HCT116 (cell line): Measurements from ENCODE around the gene SPRN. TPM values are rescaled to one million over a fixed set of nuclear protein-coding genes. Genes with fewer than 3 reads are reported as not detected.

Experiments
- ATAC-seq: fragments of 200-7000 bp; cut with Tn5 transposase; 2 replicates; pipeline ENCODE4 v1.9.1; 2020; ENCODE audit warnings: mild to moderate bottlenecking, moderate library complexity
- BruUV-seq: library from RNA; stranded (reverse); fragments of 400-500 nt; replicated peaks from 2 replicates; lab custom pipeline; 2021; lab: Mats Ljungman, UMichigan
- CTCF ChIA-PET: fragments of 300-600 bp; sonication (Branson Sonifier 250); formaldehyde crosslinking; loops from one replicate; lab custom pipeline; 2021; ENCODE audit warnings: antibody characterized with exemption; lab: Charles Lee
- POLR2A ChIA-PET: fragments of 300-600, 350-600 bp; sonication (Branson Sonifier 250); formaldehyde crosslinking; loops from one replicate; lab custom pipeline; 2021; ENCODE audit warnings: antibody characterized with exemption; lab: Charles Lee
- RAD21 ChIA-PET, 2 experiments: fragments of 300-600 bp; sonication (Branson Sonifier 250); formaldehyde crosslinking; loops; one replicate each; lab custom pipeline; 2023; ENCODE audit warnings: low total read pairs in 2 of 2; ENCODE audit not compliant: uncharacterized antibody in 2 of 2, unreplicated experiment in 2 of 2, low non-redundant PET in 1 of 2; lab: Charles Lee
- DNase-seq: peaks from one replicate; pipeline ENCODE4 v3.0.0-alpha.2; 2010; ENCODE audit warnings: low read depth, low spot score
- H2AFZ ChIP-seq: fragments of 200-600 bp; shearing (Covaris generic), sonication (generic); 2 replicates; pipeline ENCODE4 v1.6.1; 2017; ENCODE audit warnings: low read depth, mixed run types, mixed read lengths, antibody characterized with exemption, low read length; ENCODE audit not compliant: poor library complexity, severe bottlenecking
- H3K27ac ChIP-seq: 2 replicates; pipeline ENCODE4 v1.5.1; 2012; ENCODE audit warnings: low read depth, low read length
- H3K27me3 ChIP-seq: fragments of 200-600 bp; sonication (generic); 2 replicates; pipeline ENCODE4 v1.6.1; 2016; ENCODE audit warnings: mixed run types, low read length, mixed read lengths; ENCODE audit not compliant: insufficient read depth
- H3K36me3 ChIP-seq, 2 experiments: fragments of 200-500 bp in 1 of 2; fragments of 200-600 bp in 1 of 2; sonication (Bioruptor generic) in 1 of 2; sonication (generic) in 1 of 2; 2 replicates each; pipeline versions ENCODE4 v1.5.1 to v1.6.1; 2014 to 2016; ENCODE audit warnings: low read length in 2 of 2, inconsistent platforms in 1 of 2, mixed read lengths in 1 of 2, mixed run types in 1 of 2; ENCODE audit not compliant: insufficient read depth in 2 of 2, control insufficient read depth in 1 of 2
- H3K4me1 ChIP-seq, 2 experiments: fragments of 200-600 bp in 1 of 2; sonication (generic) in 1 of 2; 2 replicates each; pipeline versions ENCODE4 v1.5.1 to v1.6.1; 2012 to 2017; ENCODE audit warnings: low read length in 2 of 2, inconsistent platforms in 1 of 2, mild to moderate bottlenecking in 1 of 2, mixed read lengths in 1 of 2, mixed run types in 1 of 2, moderate library complexity in 1 of 2; ENCODE audit not compliant: insufficient read depth in 2 of 2, control insufficient read depth in 1 of 2
- H3K4me2 ChIP-seq: fragments of 200-600 bp; sonication (generic); 2 replicates; pipeline ENCODE4 v1.6.1; 2017; ENCODE audit warnings: mixed run types, low read length, mixed read lengths
- H3K4me3 ChIP-seq, 2 experiments: fragments of 200-600 bp in 1 of 2; sonication (generic) in 1 of 2; replicated peaks in 1 of 2; 2 replicates each; pipeline ENCODE4 v1.5.1; 2011 to 2016; ENCODE audit warnings: low read length in 2 of 2, control low read depth in 1 of 2, low read depth in 1 of 2, mild to moderate bottlenecking in 1 of 2, mixed read lengths in 1 of 2, mixed run types in 1 of 2
- H3K79me2 ChIP-seq: fragments of 200-600 bp; sonication (generic); 2 replicates; pipeline ENCODE4 v1.6.1; 2017; ENCODE audit warnings: mild to moderate bottlenecking, mixed run types, low read length, moderate library complexity, mixed read lengths; ENCODE audit not compliant: insufficient read depth
- H3K9ac ChIP-seq: fragments of 200-600 bp; sonication (generic); 2 replicates; pipeline ENCODE4 v1.6.1; 2016; ENCODE audit warnings: low read length, mixed read lengths
- H3K9me2 ChIP-seq: fragments of 200-600 bp; sonication (generic), shearing (Covaris generic); 2 replicates; pipeline ENCODE4 v1.6.1; 2017; ENCODE audit warnings: mixed run types, mild to moderate bottlenecking, moderate library complexity; ENCODE audit not compliant: insufficient read depth
- H3K9me3 ChIP-seq, 2 experiments: fragments of 200-500 bp in 1 of 2; fragments of 200-600 bp in 1 of 2; sonication (Bioruptor generic) in 1 of 2; sonication (generic) in 1 of 2; 2 replicates each; pipeline ENCODE4 v1.6.1; 2014 to 2017; ENCODE audit warnings: low read length in 2 of 2, mixed read lengths in 2 of 2, inconsistent platforms in 1 of 2, low read depth in 1 of 2, mild to moderate bottlenecking in 1 of 2, mixed run types in 1 of 2, moderate library complexity in 1 of 2; ENCODE audit not compliant: control insufficient read depth in 1 of 2, insufficient read depth in 1 of 2
- H4K20me1 ChIP-seq: fragments of 200-600 bp; sonication (generic), shearing (Covaris generic); 2 replicates; pipeline ENCODE4 v1.6.1; 2017; ENCODE audit warnings: mixed run types, mild to moderate bottlenecking, moderate library complexity; ENCODE audit not compliant: insufficient read depth
- ATF3 ChIP-seq: IDR thresholded peaks from 2 replicates; pipeline ENCODE4 v1.6.1; 2012
- CBX3 ChIP-seq: IDR thresholded peaks from 2 replicates; pipeline ENCODE4 v1.6.1; 2012; ENCODE audit warnings: low read depth
- CEBPB ChIP-seq: IDR thresholded peaks from 2 replicates; pipeline ENCODE4 v1.6.1; 2012; ENCODE audit warnings: low read depth
- CTCF ChIP-seq, 3 experiments: fragments of 200-600 bp in 1 of 3; sonication (generic) in 1 of 3; IDR thresholded peaks in 2 of 3; conservative IDR thresholded peaks in 1 of 3; 2 replicates each; pipeline ENCODE4 v1.5.1; 2012 to 2017; ENCODE audit warnings: low read depth in 2 of 3, low read length in 2 of 3, antibody characterized with exemption in 1 of 3, borderline replicate concordance in 1 of 3, control low read depth in 1 of 3, mild to moderate bottlenecking in 1 of 3, mixed read lengths in 1 of 3, mixed run types in 1 of 3, moderate library complexity in 1 of 3; ENCODE audit not compliant: insufficient read depth in 1 of 3
- EGR1 ChIP-seq: IDR thresholded peaks from 2 replicates; pipeline ENCODE4 v1.6.1; 2012; ENCODE audit warnings: low read depth
- FOSL1 ChIP-seq: IDR thresholded peaks from 2 replicates; pipeline ENCODE4 v1.6.1; 2012; ENCODE audit warnings: low read depth
- JUND ChIP-seq: IDR thresholded peaks from 2 replicates; pipeline ENCODE4 v1.6.1; 2012
- MAX ChIP-seq: IDR thresholded peaks from 2 replicates; pipeline ENCODE4 v1.6.1; 2012
- POLR2A ChIP-seq: IDR thresholded peaks from 2 replicates; pipeline ENCODE4 v1.7.0; 2011; ENCODE audit warnings: borderline replicate concordance; ENCODE audit not compliant: insufficient read depth, insufficient read length; ENCODE audit errors: extremely low read depth
- POLR2AphosphoS5 ChIP-seq: IDR thresholded peaks from 2 replicates; pipeline ENCODE4 v1.6.1; 2011; ENCODE audit warnings: mild to moderate bottlenecking, low read depth, low read length, moderate library complexity
- REST ChIP-seq: IDR thresholded peaks from 2 replicates; pipeline ENCODE4 v1.6.1; 2012; ENCODE audit warnings: low read depth
- SIN3A ChIP-seq: IDR thresholded peaks from 2 replicates; pipeline ENCODE4 v1.6.1; 2012; ENCODE audit warnings: low read depth
- SP1 ChIP-seq: IDR thresholded peaks from 2 replicates; pipeline ENCODE4 v1.6.1; 2012; ENCODE audit warnings: low read depth
- SRF ChIP-seq: IDR thresholded peaks from 2 replicates; pipeline ENCODE4 v1.6.1; 2012; ENCODE audit warnings: low read depth
- TCF7L2 ChIP-seq: IDR thresholded peaks from 2 replicates; pipeline ENCODE4 v1.7.0; 2011; ENCODE audit warnings: borderline replicate concordance, inconsistent platforms; ENCODE audit not compliant: insufficient read depth, insufficient read length; ENCODE audit errors: extremely low read depth
- YY1 ChIP-seq: IDR thresholded peaks from 2 replicates; pipeline ENCODE4 v1.6.1; 2011; ENCODE audit warnings: low read length, low read depth, moderate library complexity, mild to moderate bottlenecking; ENCODE audit not compliant: insufficient replicate concordance; ENCODE audit errors: extremely low read depth
- ZFX ChIP-seq: fragments of 450-650 bp; IDR thresholded peaks from 2 replicates; pipeline ENCODE4 v1.6.1; 2017
- ZNF274 ChIP-seq: fragments of 200-500 bp; sonication (Bioruptor generic); IDR thresholded peaks from 2 replicates; pipeline ENCODE4 v1.6.1; 2014; ENCODE audit warnings: mild to moderate bottlenecking, low read depth, low read length, inconsistent platforms
- intact Hi-C: fragments of 100-400 bp; cut with micrococcal nuclease; formaldehyde crosslinking; loops from 2 replicates; pipeline ENCODE4 v1.10.0; 2022
- total RNA-seq: library from RNA; stranded (reverse); gene quantifications from one replicate; pipeline ENCODE4 v1.2.1, GENCODE V29; 2021; ENCODE audit not compliant: unreplicated experiment

The SPRN gene
- total RNA-seq, 1 experiment from 2014 or later: not detected

GRCh38 chr10:133460208-133460769 lies 35.9 kb upstream of the SPRN start:
- DNase-seq: no peak
- H3K27me3 ChIP-seq: no peaks in the 10 kb centered on the region
- H4K20me1 ChIP-seq: no peaks in the 10 kb centered on the region
- no peaks in the 10 kb centered on the region for H3K9me2 ChIP-seq
- ChIA-PET RAD21 (no interaction called here), CTCF (no interaction called here), POLR2A (no interaction called here)
- no peak overlapping the region for H3K27ac ChIP-seq
- H2AFZ ChIP-seq: no peak overlapping the region
- no peak overlapping the region for H3K4me2 ChIP-seq
- H3K4me3 ChIP-seq: no peak overlapping the region
- ATAC-seq: no peak
- H3K9me3 ChIP-seq: no peaks in the 10 kb centered on the region
- intact Hi-C loops: no loop called here
- no peaks in the 10 kb centered on the region for H3K36me3 ChIP-seq
- no peaks in the 10 kb centered on the region for H3K4me1 ChIP-seq
- H3K9ac ChIP-seq: no peak overlapping the region
- no TSS peak for BruUV-seq
- no peaks in the 10 kb centered on the region for H3K79me2 ChIP-seq
- TF ChIP-seq ATF3 (no peak), POLR2AphosphoS5 (no peak), JUND (no peak), TCF7L2 (no peak), POLR2A (no peak), CBX3 (no peak), CTCF (IDR thresholded peaks at IDR 0.05 in 2 of 3, conservative IDR thresholded peaks at IDR 0.05 in 1 of 3; ENCODE audit: borderline replicate concordance in 1 of 3, insufficient read depth in 1 of 3, low read depth in 2 of 3, low read length in 2 of 3) (no peak), REST (no peak), SRF (no peak), CEBPB (no peak), MAX (no peak), ZNF274 (no peak), SP1 (no peak), SIN3A (no peak), EGR1 (no peak), YY1 (no peak), FOSL1 (no peak), ZFX (no peak)
